Choroid plexus epithelial cell (primary cell): ENCODE measurements around the gene TRAPPC3L.

Experiments used
- DNase-seq: peaks from one replicate; pipeline ENCODE4 v3.0.0-alpha.2; 2010; ENCODE audit warnings: low read depth
- H3K4me3 ChIP-seq: 2 replicates; pipeline ENCODE4 v1.5.1; 2011; ENCODE audit warnings: low read depth, mild to moderate bottlenecking, control low read depth, low read length, moderate library complexity
- TF ChIP-seq, protein P1 (sequence below): conservative IDR thresholded peaks from 2 replicates; pipeline ENCODE4 v1.5.1; 2011; ENCODE audit warnings: low read depth, mild to moderate bottlenecking, control low read depth, inconsistent platforms, low read length, moderate library complexity

The TRAPPC3L gene

DNA sequence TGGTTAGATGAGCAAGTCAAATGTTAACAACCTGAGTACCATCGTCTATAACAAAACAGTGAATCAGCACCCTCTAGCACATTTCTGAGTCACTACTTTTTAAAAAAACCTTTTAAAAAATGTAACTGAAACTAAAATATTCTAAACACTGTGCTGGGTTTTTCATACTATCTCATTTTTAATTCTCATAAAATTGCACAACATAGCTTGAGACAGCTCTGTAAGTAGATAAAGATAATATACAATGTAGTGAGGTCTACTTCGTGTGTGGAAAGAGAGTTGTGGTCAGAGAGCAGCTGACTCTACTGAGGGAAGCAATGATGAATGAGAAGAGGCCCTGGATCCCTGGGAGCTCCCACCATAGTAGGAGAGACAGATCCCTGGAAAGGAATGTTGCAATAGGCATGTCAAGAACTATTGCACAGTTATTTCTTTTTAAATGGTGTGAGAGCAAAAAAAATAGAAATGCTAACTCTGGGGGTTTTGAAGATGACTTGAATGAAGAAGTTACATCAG, 97.9 kb downstream of the TRAPPC3L start:
- no peak overlapping the region for H3K4me3 ChIP-seq
- TF ChIP-seq, protein P1, sequence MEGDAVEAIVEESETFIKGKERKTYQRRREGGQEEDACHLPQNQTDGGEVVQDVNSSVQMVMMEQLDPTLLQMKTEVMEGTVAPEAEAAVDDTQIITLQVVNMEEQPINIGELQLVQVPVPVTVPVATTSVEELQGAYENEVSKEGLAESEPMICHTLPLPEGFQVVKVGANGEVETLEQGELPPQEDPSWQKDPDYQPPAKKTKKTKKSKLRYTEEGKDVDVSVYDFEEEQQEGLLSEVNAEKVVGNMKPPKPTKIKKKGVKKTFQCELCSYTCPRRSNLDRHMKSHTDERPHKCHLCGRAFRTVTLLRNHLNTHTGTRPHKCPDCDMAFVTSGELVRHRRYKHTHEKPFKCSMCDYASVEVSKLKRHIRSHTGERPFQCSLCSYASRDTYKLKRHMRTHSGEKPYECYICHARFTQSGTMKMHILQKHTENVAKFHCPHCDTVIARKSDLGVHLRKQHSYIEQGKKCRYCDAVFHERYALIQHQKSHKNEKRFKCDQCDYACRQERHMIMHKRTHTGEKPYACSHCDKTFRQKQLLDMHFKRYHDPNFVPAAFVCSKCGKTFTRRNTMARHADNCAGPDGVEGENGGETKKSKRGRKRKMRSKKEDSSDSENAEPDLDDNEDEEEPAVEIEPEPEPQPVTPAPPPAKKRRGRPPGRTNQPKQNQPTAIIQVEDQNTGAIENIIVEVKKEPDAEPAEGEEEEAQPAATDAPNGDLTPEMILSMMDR: no peak
- DNase-seq: peak; percentile 98

DNA sequence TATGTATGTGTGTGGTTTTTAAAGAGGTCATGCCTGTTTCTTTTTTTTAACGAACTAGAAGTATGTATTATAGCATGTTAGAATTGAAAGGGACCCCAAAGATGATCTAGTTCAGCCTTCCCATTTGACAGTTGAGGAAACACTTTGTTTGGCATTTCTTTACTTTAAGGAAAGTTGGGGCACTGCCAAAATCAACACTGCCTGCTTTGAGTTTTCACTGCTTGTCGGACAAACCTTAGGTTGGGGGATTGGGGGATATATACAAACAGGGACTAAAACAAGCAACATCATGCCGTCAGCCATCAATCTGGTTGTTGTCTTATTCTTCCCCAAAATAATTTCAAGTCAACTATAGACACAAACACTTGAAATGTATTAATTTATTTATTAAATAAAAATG, 98.4 kb downstream of the TRAPPC3L start:
- H3K4me3 ChIP-seq: peak overlapping the region; percentile 0
- peak; percentile 61 for DNase-seq
- TF ChIP-seq, protein P1: no peak

DNA sequence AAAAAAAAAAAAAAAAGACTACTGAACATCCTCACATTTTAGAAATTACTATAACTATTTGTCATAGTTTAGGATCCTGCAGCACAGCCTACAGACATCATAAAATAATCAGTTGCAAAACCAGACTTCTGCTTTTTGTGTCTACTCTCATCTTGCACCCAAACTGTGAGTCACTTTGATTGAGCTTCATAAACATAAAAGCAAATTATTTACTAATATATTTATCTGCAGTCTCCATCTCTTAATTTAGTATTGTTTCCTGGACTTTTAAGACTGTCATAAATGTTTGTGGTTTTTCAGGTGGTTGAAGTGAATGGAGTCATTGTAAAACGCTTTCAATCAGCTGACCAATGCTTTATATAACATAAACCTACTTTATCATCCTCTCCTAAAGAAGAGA, 99.1 kb downstream of the TRAPPC3L start:
- TF ChIP-seq, protein P1: no peak
- DNase-seq: peak; percentile 24
- H3K4me3 ChIP-seq: no peak overlapping the region

DNA sequence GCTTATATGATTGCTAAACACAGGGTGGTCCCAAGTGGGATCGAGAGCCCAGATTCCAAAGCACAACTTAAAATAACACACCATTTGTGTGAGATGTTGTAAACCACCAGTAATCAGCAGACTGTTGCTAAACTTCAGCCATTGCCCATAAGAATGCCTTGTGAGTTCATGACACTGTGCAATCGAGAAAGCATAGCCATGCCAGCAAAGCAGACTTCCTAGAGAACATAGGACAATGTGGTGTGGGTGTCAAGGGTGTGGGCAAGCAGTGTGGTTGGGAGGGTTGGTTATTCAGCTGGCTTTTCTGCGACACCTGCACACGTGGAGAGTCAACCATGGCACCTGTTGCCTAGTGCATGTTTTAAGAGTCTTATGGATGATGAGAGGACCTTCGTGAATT, 100.4 kb downstream of the TRAPPC3L start:
- no peak overlapping the region for H3K4me3 ChIP-seq
- TF ChIP-seq, protein P1: no peak
- DNase-seq: peak; percentile 43
